ENCODE measurements around the gene SORCS2.

SORCS2 gene

DNA sequence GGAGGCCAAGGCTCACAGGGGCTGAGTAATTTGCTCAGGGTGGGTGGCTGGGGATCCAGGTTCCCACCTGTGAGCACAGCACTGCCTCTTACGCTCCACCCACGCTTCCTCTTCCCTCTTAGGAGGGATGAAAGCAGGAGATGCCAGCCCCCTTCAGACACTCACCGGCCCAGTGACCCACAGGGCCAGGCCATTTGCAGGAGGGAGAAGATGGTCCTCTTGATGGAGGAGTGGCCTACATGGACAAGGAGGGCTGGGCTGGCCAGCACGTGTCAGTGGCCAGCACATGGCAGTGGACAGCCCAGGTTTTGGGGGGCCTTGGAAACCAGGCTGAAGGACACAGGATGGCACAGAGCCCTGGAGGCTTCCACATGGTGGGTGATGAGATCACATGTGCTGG lies 350.4 kb downstream of the SORCS2 start:
- no peak for DNase-seq

DNA sequence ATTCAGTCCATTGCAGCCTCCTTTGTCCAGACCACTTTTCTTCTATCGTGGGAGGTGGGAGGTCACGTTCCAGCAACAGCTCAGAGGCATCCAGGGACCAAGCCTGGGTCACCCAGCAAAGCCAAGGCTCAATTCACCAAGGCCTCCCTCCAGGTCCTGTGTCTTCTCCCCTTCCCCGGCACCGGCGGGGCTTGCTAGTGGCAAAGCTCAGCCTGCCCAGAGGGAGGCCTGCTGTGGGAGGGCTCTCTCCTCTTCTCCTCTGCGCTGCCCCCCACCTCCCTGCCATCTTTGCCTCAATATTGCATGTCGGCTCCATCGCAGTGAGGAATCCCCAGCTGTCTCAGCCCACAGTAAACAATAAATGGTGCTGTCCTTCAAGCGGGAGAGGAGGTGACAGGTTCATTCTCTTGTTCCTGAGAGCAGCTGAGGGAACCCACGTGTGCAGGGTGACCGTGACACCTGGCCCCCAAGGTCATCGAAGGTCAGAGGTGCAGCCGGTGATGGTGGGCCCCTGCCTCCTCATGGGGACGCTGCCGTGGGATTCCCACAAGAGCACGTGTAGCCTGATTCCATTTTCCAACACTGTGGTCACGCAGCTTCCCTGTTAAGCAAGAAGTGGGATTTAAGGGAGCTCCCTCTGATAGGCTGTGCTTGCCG lies 353.9 kb downstream of the SORCS2 start:
- no peak for DNase-seq

DNA sequence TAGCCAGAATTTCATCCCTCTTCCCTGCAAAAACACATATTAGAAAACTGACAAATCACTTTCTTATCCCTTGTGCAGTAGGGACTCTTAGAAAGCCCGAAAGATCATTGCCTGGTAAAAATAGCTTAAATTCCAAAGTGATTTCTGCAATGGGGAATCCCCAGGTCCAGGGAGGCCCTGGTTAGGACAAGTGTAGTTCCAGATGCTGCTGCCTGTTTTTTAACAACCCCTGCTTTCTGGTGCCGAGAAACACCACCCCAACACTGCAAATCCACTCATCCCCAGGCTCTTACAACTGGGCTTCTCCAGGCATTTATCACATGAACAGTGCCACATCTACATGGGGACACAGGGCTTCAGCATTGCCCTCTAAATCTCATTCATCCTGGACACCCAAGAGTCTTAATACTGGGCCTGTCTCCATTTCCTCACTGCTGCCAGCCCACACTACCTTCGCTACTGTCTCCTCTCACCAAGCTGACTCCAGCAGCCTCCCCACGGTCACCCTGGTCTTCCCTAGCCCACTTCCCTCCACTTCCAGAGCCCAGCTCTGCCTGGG lies 354.6 kb downstream of the SORCS2 start:
- DNase-seq, result no peak

DNA sequence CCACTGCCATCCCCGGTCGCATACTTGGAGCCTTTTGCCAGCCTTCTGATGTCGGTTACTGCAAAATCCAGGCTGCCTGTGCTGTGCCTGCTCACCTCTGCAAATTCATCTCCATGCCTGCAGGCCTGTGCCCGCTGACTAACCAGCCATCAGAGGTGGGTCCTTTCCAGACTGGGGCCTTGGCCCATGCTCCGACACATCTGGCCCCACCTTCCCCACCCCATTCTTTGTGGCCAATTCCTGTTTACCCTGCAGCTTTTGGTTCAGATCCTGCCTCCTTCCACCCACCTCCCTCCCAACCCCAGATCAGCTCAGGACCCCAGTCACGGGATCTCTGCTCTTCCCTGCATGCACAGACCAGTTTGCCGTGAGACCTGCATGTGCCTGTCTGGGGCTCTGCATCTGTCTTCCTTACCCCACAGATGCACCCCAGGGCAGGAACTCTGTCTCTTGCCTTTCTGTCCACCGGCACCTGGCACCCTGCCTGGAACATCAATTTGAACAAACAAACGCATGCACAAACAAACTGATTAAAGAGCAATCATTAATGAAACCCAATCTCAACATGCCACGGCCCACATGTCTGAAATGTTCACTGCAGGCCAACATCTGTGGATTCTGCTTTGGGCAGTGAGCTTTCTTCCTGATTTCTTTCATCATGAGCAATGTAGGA lies 355.2 kb downstream of the SORCS2 start:
- DNase-seq, result no peak

DNA sequence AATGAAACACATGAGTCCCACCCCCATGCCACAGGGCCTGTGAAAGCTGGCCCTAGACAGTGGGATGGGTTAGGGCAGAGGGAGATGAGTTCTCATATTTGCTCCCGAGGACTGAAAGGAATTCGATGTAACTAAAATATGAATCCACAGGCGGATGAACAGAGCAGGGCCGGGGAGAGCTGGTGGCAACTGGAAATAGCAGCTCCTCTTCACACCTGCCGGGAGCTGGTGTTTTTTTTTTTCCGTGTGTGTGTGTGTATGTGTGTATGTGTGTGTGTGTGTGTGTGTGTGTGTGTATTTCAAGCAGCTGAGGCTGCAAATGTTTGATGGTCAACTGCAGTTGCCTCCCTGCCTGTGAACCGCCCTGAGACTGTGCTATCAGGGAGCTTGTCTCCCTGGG lies 357.5 kb downstream of the SORCS2 start:
- DNase-seq, result no peak

DNA sequence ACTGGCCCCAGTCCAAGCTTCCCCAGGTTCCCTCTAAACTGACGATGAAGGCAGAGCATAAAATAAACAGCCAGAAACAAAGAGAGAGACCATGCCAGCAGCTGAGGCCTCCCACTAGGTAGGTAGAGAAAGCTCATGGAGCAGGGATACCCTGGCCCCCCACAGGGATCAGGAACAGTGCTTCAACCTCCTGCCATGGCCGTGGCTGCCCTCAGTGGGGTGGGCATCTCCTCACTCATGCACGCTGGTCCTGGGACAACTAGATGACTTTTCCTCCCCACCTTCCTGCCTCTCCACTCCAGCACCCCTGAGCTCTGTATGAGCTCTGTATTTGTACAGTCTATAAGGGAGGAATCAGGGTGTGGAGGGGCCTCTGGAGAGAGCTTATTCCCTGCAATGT lies 360.1 kb downstream of the SORCS2 start:
- no peak for DNase-seq

DNA sequence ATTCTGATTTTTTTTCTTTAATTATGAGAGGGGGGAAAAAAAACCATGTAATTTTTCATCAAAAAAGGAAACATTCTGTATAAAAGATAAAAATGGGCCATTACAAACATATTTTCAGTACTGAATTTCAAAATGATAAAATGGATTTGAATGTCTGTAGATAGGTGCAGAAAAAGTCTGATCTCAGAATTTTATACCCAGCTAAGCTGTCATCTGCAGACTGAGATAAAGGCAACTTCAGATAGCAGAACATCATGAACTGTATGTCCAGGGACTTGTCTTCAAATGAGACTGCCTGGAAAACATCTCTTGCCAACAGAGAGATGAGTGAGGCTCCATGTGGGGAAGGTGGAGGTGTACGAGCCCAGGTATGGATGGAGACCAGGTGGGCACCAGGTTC lies 360.9 kb downstream of the SORCS2 start:
- no peak for DNase-seq

DNA sequence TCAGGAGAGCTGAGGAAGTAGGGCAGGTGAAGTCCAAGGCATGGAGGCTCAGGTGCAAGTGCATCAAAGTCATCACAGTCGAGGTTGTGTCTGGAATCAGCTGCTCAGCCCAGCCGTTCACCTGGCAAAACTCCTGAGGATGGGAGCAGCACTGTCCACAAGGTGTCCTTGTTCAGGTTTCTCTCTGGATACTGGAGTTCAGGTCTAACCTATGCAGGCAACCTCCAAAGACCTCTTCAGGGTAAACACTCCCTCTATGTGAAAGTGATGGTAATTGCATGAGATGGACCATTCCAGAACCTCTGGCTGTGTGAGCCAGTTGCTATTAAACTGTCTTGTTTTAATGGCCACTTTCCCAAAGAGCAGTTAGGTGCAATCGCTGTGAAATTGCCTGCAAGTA lies 362.6 kb downstream of the SORCS2 start:
- no peak for DNase-seq

DNA sequence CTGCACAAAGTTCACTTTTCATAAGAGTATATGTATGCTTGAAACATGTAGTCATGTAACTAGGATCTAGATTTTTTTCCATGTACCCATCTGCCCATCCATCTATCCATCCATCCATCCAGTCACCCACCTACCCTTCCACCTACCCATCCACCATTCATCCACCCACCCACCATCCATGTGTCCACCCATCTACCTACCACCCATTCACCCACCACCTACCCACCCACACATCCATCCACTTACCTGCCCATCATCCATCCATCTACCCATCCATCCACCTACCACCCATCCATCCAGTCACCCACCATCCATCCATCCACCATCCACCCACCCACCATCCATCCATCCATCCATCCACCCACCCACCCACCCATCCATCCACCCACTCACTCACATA lies 364.2 kb downstream of the SORCS2 start:
- DNase-seq, result no peak

DNA sequence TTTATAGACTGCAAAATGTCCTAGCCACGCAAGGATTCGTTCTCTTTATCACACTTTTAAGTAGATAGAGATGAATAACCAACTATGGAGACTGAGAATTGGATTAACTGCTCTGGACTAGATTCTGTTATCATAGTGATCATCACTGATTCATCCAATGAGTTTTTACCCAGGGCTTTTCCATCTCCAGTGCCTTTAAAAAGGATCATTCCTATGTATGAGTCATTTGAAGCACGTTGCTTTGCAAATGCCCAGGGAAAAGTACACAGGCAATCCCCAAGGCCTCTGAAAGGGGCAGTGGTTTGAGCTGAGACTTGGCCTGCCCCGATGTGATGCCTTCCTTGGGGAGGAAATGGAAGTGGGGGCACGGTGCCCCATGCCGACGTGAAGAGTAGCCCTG lies 365.1 kb downstream of the SORCS2 start:
- peak; percentile 12 to 39 (median 31) for DNase-seq

DNA sequence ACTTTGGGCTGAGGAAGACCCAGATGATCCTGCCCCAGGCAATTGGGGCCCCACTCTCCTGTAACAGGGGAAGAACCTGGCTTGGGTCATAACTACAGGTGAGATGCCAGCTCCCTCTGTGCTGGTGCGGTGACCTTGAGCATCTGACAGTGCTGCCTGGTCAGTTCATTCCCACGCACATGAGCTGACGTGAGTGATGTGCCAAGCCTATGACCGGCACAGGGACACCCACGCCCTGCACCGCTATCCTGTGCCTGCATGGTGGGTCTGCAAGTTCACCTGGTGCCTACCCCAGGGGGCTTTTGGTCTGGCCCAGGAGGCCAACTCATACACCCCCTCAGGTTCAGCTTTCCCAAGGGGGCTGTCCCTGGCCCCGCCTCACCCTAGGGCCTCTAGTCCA lies 366.1 kb downstream of the SORCS2 start:
- DNase-seq, result no peak

DNA sequence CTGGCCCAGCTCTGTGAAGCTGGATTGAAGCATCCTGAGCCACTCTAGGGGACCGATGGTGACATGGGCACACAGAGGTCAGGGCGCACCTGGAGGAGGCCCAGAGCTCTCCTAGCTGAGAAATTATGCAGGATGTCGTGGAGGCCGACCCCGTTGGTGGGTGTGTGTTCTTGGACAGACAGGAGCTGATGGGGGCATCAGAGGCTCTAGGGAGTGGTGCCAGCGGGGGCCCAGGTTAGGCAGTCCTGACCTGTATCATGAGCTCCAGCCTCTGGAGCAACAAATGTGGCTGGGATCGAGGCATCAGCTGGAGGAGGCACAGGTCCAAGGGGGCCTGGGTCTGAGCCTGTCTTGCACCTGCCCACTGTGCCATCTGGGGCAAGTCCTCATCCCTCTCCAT lies 367.0 kb downstream of the SORCS2 start:
- DNase-seq, result no peak

DNA sequence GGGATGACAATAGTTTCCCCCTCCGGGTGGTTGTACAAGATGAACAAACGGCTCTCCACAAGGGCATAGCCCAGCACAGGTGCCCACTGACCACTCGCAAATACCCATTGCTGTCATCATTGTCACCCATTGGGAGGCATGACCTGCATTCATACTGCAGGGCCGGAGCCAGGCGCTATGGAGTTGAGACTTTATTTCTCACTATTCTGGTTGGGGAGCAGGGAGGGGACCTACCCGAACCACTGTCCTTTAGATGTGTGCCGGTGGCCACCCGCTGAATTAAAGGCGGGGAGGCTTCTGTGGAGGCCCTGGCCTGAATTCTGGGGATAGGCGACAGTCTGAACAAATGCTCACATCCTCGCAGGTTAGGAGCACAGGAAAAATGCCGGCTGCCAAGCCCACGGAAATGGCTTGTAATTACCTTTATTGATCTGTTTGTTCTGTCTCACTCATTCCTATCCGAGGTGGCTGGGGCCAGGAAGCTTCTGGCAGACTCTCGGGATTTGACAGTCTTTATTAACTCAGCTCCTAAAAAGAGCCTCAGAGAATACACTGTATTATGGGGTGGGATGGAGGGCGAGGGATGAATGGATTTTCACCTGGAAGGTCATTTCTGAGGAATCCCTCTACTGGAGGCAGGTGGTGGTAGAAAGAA lies 367.5 kb downstream of the SORCS2 start:
- DNase-seq, result no peak

DNA sequence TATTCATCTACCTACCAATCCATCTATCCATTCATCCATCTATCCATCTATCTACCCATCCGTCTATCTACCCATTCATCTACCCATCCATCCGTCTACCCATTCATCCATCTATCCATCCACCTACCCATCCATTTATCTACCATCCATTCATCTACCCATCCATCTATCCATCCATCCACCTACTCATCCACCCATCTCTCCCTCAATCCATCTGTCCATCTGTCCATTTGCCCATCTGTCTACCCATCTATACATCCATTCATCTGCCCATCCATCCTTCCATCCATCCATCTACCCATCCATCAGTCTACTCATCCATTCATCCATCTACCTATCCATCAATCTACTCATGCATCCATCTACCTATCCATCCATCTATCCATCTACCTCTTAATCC lies 369.2 kb downstream of the SORCS2 start:
- no peak for DNase-seq

DNA sequence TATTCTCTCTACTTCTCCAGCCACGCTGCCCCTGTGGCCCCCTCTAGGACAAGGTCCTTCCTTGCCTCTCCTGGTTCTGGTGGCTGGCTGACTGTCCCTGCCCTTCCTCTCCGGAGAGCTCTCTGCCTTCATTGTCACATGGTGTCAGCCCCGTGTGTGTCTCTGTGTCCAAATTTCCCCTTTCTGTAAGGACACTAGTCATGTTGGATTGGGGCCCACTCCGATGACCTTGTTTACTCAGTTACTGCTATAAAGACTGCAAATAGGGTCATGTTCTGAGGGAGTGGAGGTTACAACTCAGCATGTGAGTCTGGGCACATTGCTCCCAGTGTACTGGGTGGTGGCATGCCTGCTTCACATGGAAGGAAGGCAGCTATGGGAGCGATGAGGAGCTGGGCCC lies 371.9 kb downstream of the SORCS2 start:
- peak in 2 of 3 donors; percentile 13 to 14 for DNase-seq

DNA sequence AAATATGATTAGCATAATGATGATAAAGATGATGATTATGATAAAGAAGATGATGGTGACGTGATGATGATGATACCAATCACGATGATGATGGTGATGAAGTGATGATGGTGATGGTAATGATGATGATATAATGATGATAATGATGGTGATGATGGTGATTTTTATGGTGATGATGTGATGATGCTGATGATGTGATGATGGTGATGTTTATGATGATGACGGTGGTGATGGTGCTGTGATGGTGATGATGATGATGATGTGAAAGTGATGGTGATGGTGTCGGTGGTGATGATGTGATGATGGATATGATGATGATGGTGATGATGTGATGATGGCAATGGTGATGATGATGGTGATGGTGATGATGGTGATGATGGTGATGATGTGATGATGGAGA lies 373.1 kb downstream of the SORCS2 start:
- no peak for DNase-seq

DNA sequence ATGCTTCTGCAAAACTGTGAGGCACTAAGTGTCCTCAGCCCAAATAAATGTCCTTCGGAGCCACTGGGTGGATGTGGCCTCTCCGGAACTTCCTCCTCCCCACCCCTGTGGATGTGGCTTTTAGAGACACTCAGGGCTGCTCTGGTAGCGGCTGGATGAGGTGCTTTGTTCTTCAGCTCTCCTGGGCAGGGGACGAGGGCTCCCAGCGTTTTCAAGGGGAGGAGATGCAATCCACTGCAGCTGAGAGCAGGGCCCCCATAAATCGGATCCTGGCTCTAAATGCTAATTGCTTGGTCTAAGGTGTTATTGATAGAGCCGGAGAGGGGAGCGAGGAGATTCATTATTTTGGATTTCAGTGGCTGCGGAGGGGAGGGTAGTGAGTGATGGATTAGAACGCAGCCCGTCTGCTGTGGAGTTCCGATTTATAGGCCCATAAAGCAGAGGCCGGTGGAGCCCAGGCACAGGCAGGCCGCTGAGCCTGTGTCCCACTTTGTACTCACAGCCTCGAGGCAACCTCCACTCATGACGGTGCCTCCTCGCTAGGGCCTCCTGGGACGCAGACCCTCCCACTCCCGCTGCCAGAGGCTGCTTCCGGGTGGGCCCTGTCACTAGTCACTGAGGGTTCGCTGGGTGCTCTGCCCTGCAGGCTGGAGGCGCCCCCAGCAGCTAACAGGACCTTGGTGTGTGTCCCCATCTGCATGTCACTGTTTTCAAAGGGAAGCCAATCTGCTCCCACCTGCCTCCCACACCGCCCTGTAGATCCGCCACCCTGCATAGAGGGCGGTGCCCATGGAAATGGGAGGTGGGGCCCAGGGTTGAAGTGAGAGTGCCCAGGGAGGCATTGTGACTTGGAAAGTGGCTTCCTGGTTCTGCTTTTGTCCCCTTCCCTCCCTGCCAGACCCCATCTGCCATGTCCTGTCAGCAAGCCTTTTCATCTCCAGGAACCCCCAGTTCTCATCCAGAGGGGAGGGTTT lies 377.8 kb downstream of the SORCS2 start:
- no peak for DNase-seq

DNA sequence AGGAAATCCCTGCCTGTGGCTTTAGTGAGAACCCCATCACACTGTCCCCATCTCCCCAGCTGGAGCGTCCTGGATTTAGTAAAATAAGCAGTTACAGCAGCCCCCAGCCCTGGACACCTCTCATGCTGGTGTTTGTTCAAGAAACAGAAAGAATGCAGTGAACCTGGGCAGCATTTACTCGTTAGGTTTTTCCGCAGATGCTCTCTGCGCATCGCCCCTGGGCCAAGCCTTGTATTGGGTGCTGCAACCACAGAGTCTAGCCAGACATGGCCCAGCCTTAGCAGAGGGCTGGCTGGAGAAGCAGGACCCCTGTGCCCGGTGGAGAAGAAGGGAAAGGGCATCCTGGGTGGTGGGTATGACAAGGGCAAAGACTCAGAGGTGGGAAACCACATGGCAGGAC lies 378.7 kb downstream of the SORCS2 start:
- DNase-seq, result no peak

DNA sequence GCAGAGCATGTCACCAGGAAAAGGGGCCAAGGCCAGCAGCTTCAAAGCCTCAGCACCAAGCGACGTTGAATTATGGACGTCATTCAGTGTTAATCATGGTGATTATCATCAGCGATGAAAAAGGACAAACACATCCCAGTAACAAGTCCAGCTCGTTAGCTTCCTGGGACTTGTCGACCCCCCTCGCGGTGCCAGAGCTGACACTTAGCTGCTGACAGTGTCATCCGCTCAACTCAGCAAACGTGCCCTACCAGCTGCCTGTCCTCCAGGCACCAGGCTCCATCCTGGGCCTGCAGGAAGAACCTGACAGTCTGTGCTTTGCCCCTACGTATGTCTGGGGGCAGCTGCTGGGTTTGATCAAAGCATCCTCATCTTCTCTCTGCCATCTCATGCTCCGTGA lies 379.4 kb downstream of the SORCS2 start:
- DNase-seq, result no peak

DNA sequence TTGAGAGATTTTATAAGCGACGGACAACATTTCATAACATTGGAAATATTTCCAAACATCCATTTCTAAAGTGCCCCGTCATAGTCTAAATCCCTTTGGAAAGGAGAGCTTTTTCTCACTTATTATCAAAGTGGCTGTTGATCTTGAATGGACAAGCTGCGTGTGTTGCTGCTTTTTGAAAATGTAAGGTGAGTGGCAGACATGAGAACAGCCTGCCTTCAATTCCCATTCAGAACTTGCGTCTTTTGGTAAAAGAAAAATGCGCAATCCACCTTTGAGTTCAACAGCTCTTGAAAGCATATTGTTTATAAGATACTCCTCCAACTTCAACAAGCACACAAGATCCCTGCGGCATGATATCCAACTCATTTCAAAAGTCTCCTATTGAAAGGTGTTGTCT lies 380.6 kb downstream of the SORCS2 start:
- DNase-seq, result no peak

DNA sequence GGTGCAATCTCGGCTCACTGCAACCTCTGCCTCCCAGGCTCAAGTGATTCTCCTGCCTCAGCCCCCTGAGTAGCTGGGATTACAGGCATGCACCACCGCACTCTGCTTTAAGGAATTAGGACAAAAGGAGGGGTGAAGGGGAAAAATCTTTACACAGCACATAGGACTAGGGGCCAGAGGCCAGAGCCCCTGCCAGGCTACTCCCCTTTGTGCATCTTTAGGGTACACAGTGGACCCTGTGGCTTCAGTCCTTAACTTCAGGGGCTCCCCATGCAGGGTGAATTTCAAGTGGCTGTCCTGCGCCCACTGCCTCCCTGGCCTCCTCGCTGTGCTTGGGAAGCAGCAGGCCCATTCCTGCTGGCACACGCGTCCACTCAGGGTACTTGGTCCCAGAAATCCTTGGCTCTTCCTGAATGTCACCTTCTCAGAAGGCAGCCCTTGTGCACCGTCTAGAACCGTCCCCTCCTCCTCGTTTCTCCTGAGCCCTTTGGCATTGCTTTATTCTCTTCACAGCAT lies 381.3 kb downstream of the SORCS2 start:
- no peak for DNase-seq

DNA sequence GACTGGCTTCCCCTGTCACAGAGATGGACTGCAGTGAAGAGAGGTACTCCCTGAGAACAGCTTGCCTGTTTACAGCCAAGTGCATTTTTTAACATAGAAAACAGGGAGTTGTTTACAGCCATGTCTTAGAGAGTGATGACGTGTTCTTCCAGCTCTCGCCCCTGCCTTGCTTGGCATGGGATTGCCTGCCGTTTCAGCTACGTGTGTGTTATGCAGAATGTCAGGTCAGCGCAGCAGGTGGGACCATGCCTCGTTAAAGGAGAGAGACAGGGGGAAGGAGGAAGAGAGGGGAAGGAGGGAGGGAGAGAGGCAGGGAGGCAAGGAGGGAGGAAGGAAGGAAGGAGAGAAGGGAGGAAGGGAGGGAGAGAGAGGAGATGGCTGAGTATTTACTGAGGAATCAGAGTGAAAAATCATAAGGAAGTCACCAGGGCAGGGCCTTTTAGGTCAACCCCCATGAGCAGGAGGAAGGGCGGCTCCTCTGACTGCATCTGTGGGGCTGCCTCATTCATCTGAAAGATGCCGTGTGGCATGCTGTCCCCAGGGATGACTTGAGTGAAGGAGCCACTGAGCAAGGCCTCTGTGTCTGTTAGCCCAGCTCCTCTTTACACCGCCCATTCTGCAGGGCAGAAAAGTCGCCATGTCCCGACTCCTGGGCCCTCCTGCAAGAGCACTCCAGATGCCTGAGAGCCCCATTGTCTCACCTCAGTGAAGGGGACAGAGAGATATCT lies 382.1 kb downstream of the SORCS2 start:
- DNase-seq, result no peak

All from suppressor macrophage treated with lipopolysaccharide for 1 hour (primary cell).